Esophagus squamous epithelium (tissue), 5 donors: ENCODE measurements around the gene MAP2K7. TPM values are rescaled to one million over a fixed set of nuclear protein-coding genes. Genes with fewer than 3 reads are reported as not detected.

Experiments
- DNase-seq: peaks from one replicate; lab custom pipeline; 2025; lab: John Stamatoyannopoulos, UW
- H3K27ac ChIP-seq, 4 donors: fragments of 200-600 bp; sonication (generic); one replicate each; pipeline ENCODE4 v1.5.1; 2016 to 2019; ENCODE audit warnings: mild to moderate bottlenecking in 1 of 4
- H3K27me3 ChIP-seq, 4 donors: fragments of 200-600 bp; sonication (generic); 1 replicate in 3 of 4; 2 replicates in 1 of 4; pipeline versions ENCODE4 v1.5.1 to v1.6.0; 2017 to 2021; ENCODE audit warnings: antibody characterized with exemption in 1 of 4
- H3K36me3 ChIP-seq, 3 donors: fragments of 200-600 bp; sonication (generic); one replicate each; pipeline ENCODE4 v1.5.1; 2016 to 2019
- H3K4me1 ChIP-seq, 3 donors: fragments of 200-600 bp; sonication (generic); one replicate each; pipeline ENCODE4 v1.5.1; 2017 to 2019
- H3K4me3 ChIP-seq, 4 donors: fragments of 200-600 bp; sonication (generic); 1 replicate in 3 of 4; 2 replicates in 1 of 4; pipeline ENCODE4 v1.5.1; 2016 to 2019; ENCODE audit warnings: mild to moderate bottlenecking in 2 of 4, moderate library complexity in 1 of 4
- H3K9me3 ChIP-seq, 3 donors: fragments of 200-600 bp; sonication (generic); one replicate each; pipeline ENCODE4 v1.5.1; 2016 to 2019
- CTCF ChIP-seq, 6 experiments: fragments of 450-650 bp in 4 of 6; fragments of 200-600 bp in 2 of 6; sonication (generic) in 2 of 6; IDR thresholded peaks; one replicate each; pipeline ENCODE4 v1.5.1; 2016 to 2019; ENCODE audit warnings: antibody characterized with exemption in 6 of 6, mild to moderate bottlenecking in 4 of 6, moderate library complexity in 4 of 6
- POLR2A ChIP-seq, 4 donors: fragments of 450-650 bp; IDR thresholded peaks; one replicate each; pipeline ENCODE4 v1.6.1; 2017; ENCODE audit warnings: antibody characterized with exemption in 4 of 4, mild to moderate bottlenecking in 4 of 4, moderate library complexity in 3 of 4
- WGBS, 2 donors: methylation state at CpG; one replicate each; pipeline ENCODE4 v1.1.5; 2018; 5-methylcytosine and 5-hydroxymethylcytosine counted together
- intact Hi-C: fragments of 100-400 bp; cut with DNase I; formaldehyde crosslinking; loops from one replicate; pipeline ENCODE4 v1.15.0; 2022
- total RNA-seq, 4 donors: library from RNA; depleted of rRNA; stranded (reverse); fragments of >200 nt; gene quantifications; one replicate each; pipeline ENCODE4 v1.1.0, GENCODE V29; 2016
- donor health status: DM: yes; HTN: yes; CAD: no.

MAP2K7 gene
- total RNA-seq = 10 to 100 TPM in 3 of 4 donors, 1 to 10 TPM in 1; 8.6 to 17.3 (median 13.8) TPM

- peak; percentile 90 for DNase-seq
- peak within 1 kb of the TSS; percentile 88 to 95 (median 92) for H3K27ac ChIP-seq
- 0% methylated on average over 13 of the region's 89 CpGs; no CpG with 5 or more reads in 1 of the 2 donors for WGBS, 2 donors
- peak within 1 kb of the TSS; percentile 66 to 99 (median 78) for H3K4me3 ChIP-seq
- peaks cover 28 to 80% (median 56%) of the 10 kb centered on the region in 3 donors for H3K4me1 ChIP-seq
- peaks cover 0 to 35% (median 7%) of the 10 kb centered on the region in 3 donors for H3K36me3 ChIP-seq
- H3K27me3 ChIP-seq = peaks cover 0 to 11% (median 0%) of the 10 kb centered on the region in 4 donors
- no peaks in the 10 kb centered on the region for H3K9me3 ChIP-seq
- TF ChIP-seq POLR2A (IDR thresholded peaks at IDR 0.05) (peak in 3 of 4 donors; percentile 66 to 86 (median 71)), CTCF (IDR thresholded peaks at IDR 0.05) (peak; percentile 3 to 96 (median 42))
- intact Hi-C loops = loop anchor here (10.0 kb wide), 1 partner anchor 49 kb away; no protein-coding TSS in a partner anchor
Observed at GRCh38 chr19:7903244-7904073, at the start of gene MAP2K7. MAP2K7 (plus strand) TSS chr19:7903877; CDS start chr19:7903945, 68 bp downstream.

- WGBS, 2 donors = 83 to 89% methylated on average over 18 to 22 of the region's 26 CpGs
- intact Hi-C loops = loop anchor here (10.0 kb wide), 1 partner anchor 49 kb away; the partner anchor contains the start of gene MAP2K7
- no peak for TF ChIP-seq CTCF (IDR thresholded peaks at IDR 0.05)
- no peak for TF ChIP-seq POLR2A (IDR thresholded peaks at IDR 0.05)
- peaks cover 0 to 50% (median 0%) of the 10 kb centered on the region in 4 donors for H3K27me3 ChIP-seq
- no peaks in the 10 kb centered on the region for H3K9me3 ChIP-seq
- no peak for DNase-seq
- H3K4me3 ChIP-seq = no peak overlapping the region
- H3K27ac ChIP-seq = no peak overlapping the region
- peaks cover 5 to 21% (median 6%) of the 10 kb centered on the region in 3 donors for H3K4me1 ChIP-seq
- peaks cover 0 to 19% (median 0%) of the 10 kb centered on the region in 3 donors for H3K36me3 ChIP-seq
Observed at GRCh38 chr19:7855426-7856108, 48.1 kb upstream of the MAP2K7 start.

GRCh38 chr19:7856109-7856591 lies 47.5 kb upstream of the MAP2K7 start:
- no peak overlapping the region for H3K27ac ChIP-seq
- peaks cover 0 to 56% (median 0%) of the 10 kb centered on the region in 4 donors for H3K27me3 ChIP-seq
- H3K4me1 ChIP-seq = peaks cover 5 to 21% (median 6%) of the 10 kb centered on the region in 3 donors
- TF ChIP-seq CTCF (IDR thresholded peaks at IDR 0.05) (no peak), POLR2A (IDR thresholded peaks at IDR 0.05) (no peak)
- no peak overlapping the region for H3K4me3 ChIP-seq
- H3K9me3 ChIP-seq = no peaks in the 10 kb centered on the region
- WGBS, 2 donors = 79 to 96% methylated on average over 3 to 12 of the region's 16 CpGs
- intact Hi-C loops = loop anchor here (10.0 kb wide), 1 partner anchor 49 kb away; the partner anchor contains the start of gene MAP2K7
- no peak for DNase-seq
- H3K36me3 ChIP-seq = peaks cover 0 to 25% (median 0%) of the 10 kb centered on the region in 3 donors

- intact Hi-C loops = loop anchor here (10.0 kb wide), 1 partner anchor 48 kb away; the partner anchor contains the start of gene MAP2K7
- Histone ChIP-seq H3K27me3 (peaks cover 0 to 64% (median 0%) of the 10 kb centered on the region in 4 donors), H3K4me3 (no peak overlapping the region), H3K27ac (no peak overlapping the region), H3K9me3 (no peaks in the 10 kb centered on the region), H3K4me1 (peaks cover 9 to 29% (median 10%) of the 10 kb centered on the region in 3 donors), H3K36me3 (peaks cover 0 to 25% (median 0%) of the 10 kb centered on the region in 3 donors)
- DNase-seq = no peak
- 75 to 84% methylated on average over 29 to 31 of the region's 38 CpGs for WGBS, 2 donors
- no peak for TF ChIP-seq POLR2A (IDR thresholded peaks at IDR 0.05)
- no peak for TF ChIP-seq CTCF (IDR thresholded peaks at IDR 0.05)
Observed at GRCh38 chr19:7856679-7857663, 46.7 kb upstream of the MAP2K7 start.
